GM18909 (cell line): ENCODE measurements around the gene ANTKMT.
"Not testable (repeated sequence)": the region's sequence is repeated elsewhere in the genome, so short reads cannot be mapped to it uniquely, and the experiment has no call there.

Experiments used
- ATAC-seq: cut with Tn5 transposase; IDR thresholded peaks from one replicate; pipeline ENCODE4 v1.9.1; 2021; ENCODE audit warnings: mild to moderate bottlenecking; ENCODE audit not compliant: unreplicated experiment, poor library complexity

The ANTKMT gene

GRCh38 chr16:680967-681745 is 39.8 kb upstream of the ANTKMT start:
- ATAC-seq: no peak

DNA sequence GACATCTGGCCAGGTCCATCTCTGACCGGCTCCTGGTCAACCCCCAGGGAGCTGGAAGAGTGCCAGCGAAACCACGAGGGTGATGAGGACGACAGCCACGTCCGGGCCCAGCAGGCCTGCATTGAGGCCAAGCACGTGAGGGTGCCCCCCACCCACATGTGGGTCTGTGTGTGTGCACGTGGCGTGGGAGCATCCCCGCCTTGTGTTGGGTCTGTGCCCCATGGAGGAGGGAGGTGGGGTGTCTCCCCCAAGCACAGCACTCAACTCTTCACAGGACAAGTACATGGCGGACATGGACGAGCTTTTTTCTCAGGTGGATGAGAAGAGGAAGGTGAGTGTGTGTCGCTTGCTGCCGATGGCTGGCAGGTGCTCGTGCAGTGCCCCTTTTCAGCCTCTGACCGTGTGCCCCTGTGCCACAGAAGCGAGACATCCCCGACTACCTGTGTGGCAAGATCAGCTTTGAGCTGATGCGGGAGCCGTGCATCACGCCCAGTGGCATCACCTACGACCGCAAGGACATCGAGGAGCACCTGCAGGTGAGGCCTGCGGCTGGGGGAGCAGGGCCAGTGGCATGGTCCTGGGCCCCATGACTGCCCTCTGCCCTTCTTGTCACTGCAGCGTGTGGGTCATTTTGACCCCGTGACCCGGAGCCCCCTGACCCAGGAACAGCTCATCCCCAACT is 39.1 kb upstream of the ANTKMT start:
- ATAC-seq: no peak

- ATAC-seq: no peak
These were observed 38.2 kb upstream of the ANTKMT start for GRCh38 chr16:682493-683395.

DNA sequence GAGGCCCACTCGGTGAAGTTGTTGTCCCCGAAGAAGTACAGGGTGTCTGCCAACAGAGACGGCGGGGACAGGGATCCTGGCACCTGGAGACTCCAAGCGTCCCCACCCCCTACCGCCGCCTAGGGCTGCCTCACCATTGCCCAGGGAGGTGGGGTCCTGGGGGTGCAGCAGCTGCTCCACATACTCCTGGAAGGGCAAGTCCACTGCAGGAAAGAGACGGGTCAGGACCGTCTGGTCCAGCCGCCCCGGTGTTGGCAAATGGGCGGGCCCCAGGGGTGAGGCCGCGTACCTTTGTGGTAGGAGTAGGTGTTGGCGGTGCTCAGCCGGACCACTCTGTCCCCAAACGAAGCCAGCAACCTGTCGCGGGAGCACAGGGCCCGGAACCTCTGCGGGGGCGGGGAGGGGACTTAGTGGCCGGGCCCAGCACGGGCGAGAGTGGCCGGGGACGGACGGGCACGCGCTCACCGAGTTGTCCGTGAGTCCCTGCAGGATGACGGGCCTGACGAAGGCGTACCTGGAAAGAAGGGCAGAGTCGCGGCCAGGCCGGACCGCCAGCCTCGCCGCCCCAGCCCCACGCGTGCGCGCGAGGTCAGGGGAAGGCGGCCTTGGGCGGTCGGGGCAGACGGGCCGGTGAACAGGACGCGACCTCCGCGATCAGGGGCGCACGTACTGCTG is 37.4 kb upstream of the ANTKMT start:
- no peak for ATAC-seq

DNA sequence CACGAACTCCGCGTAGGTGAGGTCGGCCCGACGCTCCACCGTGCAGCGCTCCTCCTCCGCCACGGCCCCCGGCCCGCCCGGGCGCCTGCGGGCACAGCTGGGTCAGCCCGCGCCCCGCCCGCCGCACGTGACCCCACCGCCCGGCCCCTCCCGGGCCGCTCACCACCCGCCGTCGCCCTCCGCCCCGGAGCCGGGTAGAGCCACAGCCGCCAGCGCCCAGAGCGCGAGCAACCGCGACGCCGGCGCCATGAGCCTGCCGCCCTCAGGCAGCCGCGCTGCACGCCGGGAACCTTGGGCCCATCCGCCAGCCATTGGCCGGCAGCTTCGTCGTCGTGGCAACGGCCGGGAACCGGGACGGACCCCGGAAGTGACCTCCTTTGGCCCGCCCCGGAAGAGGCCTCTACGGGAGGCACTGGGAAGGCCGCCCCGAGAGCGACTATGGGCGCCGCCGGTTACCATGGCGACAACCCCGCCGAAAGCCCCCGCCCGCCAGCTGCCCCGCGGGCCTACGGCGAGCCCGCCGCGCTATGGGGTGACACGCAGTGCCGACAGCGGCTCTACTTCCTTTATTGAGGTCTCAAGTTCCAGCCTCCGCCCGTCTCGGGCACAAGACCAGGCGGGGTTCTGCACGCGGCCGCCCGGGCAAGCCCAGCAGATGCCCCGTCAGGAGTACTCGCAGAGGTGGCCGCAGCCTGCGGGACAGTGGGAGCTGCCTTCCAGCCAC is 36.7 kb upstream of the ANTKMT start, which contains the start of gene JMJD8:
JMJD8 (minus strand) TSS at position 264 of the 724 bp plus-strand sequence; CDS start at position 249, 15 bp downstream.
- ATAC-seq: peak; percentile 67

GRCh38 chr16:684961-685696 is 35.8 kb upstream of the ANTKMT start:
- no peak for ATAC-seq

- no peak for ATAC-seq
These were observed 35.0 kb upstream of the ANTKMT start for GRCh38 chr16:685967-686366.

GRCh38 chr16:686459-687260 is 34.3 kb upstream of the ANTKMT start:
- no peak for ATAC-seq

DNA sequence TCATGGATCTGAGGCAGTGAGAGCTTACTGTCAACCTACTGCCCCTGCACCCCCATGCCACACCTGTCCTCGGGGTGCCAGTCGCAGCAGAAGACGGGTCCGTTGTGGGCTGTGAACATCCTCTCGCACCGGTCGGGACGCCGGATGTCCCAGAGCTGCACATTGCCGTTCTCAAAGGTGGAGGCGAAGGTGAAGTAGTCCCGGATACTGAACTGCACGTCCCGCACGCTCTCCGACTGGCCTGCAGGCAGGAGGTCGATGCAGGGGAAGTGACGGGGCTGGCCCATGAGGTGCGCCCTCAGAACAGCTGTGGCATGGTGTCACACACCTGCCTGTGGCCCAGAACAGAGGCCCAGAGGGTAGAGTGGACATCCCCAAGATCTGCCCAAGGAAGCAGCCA is 33.4 kb upstream of the ANTKMT start:
- ATAC-seq: no peak

DNA sequence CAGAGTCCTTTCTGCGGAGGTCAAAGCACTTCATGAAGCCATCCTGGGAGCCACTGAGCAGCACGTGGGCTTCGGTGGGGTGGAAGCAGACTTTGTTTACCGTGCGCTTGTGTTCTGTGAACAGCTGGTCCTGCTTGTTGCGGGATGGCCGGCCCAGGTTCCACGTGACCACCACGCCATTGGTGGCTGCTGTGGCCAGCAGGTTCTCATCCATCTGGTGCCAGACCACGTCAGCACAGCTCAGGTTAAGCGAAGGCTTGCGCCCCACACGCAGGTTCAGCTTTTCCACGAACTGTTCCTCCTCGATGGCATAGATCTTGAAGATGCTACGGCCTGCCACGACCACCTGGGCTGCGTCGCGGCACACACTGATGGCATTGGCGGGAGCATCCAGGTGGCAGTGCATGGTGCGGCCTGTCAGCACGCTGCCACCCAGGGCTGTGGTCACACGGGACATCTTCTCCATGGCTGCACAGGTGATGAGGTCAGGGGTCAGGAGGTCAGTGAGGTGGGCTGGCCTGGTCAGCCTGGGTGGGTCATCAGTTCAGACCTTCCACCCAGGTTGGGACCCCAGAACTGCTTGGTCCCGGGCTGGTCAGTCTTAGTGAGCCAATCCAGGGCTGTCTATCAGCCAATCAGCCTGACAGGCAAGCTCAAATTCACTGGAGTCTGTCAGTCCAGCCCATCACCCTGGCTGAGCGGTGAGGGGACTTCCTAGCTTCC is 31.6 kb upstream of the ANTKMT start:
- no peak for ATAC-seq

DNA sequence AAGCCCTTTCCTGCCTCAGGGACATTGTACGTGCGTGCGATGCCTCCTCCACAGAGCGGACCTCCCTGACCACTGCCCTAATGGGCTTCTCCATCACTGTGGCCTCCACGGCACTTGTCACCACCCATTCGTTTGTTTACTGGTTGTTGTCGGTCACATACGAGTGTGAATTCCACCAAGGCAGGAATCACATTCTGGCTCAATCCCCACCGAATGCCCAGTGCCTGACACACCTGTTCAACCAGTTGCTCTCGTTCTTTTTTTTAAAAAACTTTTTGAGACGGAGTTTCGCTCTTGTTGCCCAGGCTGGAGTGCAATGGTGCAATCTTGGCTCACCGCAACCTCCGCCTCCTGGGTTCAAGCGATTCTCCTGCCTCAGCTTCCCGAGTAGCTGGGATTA is 29.7 kb upstream of the ANTKMT start:
- ATAC-seq: not testable (repeated sequence)

- no peak for ATAC-seq
These were observed 28.4 kb upstream of the ANTKMT start for GRCh38 chr16:692356-693108.

- ATAC-seq: no peak
These were observed 27.6 kb upstream of the ANTKMT start for GRCh38 chr16:693364-693763.

DNA sequence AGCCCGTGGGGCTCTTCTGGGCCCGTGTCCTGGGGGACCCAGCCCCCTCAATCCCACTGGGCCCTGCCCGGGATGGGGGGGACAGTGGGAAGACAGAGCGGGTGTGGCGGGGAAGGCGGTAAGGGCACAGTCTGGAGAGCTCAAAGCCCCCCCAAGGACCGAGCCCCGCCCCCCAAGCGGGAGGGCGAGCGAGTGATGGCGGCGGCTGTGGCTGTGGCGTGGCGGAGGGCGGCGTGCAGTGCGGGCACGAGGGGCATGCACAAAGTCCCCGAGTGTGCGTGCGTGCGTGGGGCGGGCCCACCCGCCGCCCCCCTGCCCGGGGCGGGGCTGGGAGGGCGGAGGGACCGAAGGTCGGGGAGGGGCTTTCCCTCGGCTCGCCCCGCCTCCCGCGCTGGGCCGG is 27.2 kb upstream of the ANTKMT start:
- ATAC-seq: no peak

GRCh38 chr16:694187-694862 is 26.6 kb upstream of the ANTKMT start:
- ATAC-seq: no peak

GRCh38 chr16:694863-695354 is 26.0 kb upstream of the ANTKMT start:
- ATAC-seq: no peak
